Breast epithelium (tissue), 4 donors: ENCODE measurements around the gene PCDH15. TPM values are rescaled to one million over a fixed set of nuclear protein-coding genes. Genes with fewer than 3 reads are reported as not detected.

Experiments used
- DNase-seq, 2 donors: peaks; one replicate each; pipeline ENCODE4 v3.0.0-alpha.2; 2019; ENCODE audit warnings: low spot score in 2 of 2
- H3K27ac ChIP-seq, 2 donors: fragments of 200-600 bp; sonication (generic) in 1 of 2; one replicate each; pipeline ENCODE4 v1.5.1; 2016 to 2019; ENCODE audit warnings: mild to moderate bottlenecking in 1 of 2
- H3K27me3 ChIP-seq, 2 donors: fragments of 200-600 bp; sonication (generic) in 1 of 2; one replicate each; pipeline versions ENCODE4 v1.5.1 to v1.6.0; 2017 to 2019; ENCODE audit warnings: control low read depth in 1 of 2, mild to moderate bottlenecking in 1 of 2
- H3K36me3 ChIP-seq: fragments of 200-600 bp; one replicate; pipeline ENCODE4 v1.5.1; 2019
- H3K4me1 ChIP-seq, 2 donors: fragments of 200-600 bp; sonication (generic); one replicate each; pipeline ENCODE4 v1.5.1; 2016 to 2019; ENCODE audit warnings: control low read depth in 1 of 2
- H3K4me3 ChIP-seq, 3 donors: fragments of 200-600 bp; sonication (generic); 1 replicate in 2 of 3; 2 replicates in 1 of 3; pipeline ENCODE4 v1.5.1; 2016 to 2019; ENCODE audit warnings: mild to moderate bottlenecking in 3 of 3, moderate library complexity in 2 of 3
- H3K9me3 ChIP-seq, 2 donors: fragments of 200-600 bp; sonication (generic) in 1 of 2; one replicate each; pipeline ENCODE4 v1.5.1; 2016 to 2019; ENCODE audit warnings: control low read depth in 1 of 2
- POLR2A ChIP-seq: fragments of 450-650 bp; IDR thresholded peaks from one replicate; pipeline ENCODE4 v1.6.1; 2016; ENCODE audit warnings: antibody characterized with exemption, mild to moderate bottlenecking, moderate library complexity
- POLR2AphosphoS5 ChIP-seq, 3 donors: sonication (generic); formaldehyde crosslinking; IDR thresholded peaks; one replicate each; pipeline ENCODE4 v1.6.1; 2017; ENCODE audit warnings: antibody characterized with exemption in 3 of 3
- intact Hi-C: fragments of 100-400 bp; cut with DNase I; formaldehyde crosslinking; loops from one replicate; pipeline ENCODE4 v1.15.1; 2023; ENCODE audit warnings: low total_unique reads
- total RNA-seq, 3 donors: library from RNA; depleted of rRNA; stranded (reverse); fragments of >200 nt; gene quantifications; one replicate each; pipeline ENCODE4 v1.1.0, GENCODE V29; 2016
- TF ChIP-seq, protein P1 (sequence below), 3 donors: fragments of 450-650 bp; IDR thresholded peaks; one replicate each; pipeline ENCODE4 v1.5.1; 2016 to 2017; ENCODE audit warnings: antibody characterized with exemption in 3 of 3, mild to moderate bottlenecking in 3 of 3, moderate library complexity in 3 of 3

PCDH15 gene
- total RNA-seq: not detected

DNA sequence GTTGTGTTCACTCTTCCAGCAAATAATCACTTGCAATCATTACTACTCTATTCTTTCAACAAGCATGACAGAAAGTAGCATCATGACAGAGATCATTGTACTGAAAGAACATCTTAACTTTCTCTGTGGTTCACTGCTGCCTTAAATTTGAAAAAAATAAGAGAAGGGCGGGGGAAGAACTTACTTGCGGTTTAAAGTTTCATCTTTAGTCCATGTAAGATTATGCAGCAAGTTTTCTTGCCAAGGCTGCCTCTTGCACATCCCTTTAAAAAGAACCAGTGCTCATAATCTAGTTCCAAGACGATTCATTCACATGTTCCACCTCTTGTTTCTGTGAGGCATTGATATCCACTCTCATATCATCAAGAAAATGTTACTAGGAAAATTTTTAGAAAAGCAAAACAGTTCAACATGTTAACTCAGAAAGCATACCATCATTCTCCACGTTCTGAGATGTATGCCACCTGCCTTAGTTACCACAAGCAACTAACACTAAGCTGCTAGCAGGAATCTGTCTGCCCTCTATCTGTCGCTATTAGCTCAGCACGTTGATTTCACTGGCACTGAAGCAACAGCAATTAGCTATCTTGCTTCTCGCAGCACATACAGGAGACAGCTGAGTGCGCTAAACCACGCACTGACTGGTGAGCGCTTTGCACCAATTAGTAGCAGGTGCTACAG lies at the start of gene PCDH15:
Gene PCDH15 (minus strand): TSS at position 491 of the 681 bp plus-strand sequence. CDS start 136,969 bp downstream, outside the sequence.
- TF ChIP-seq POLR2A (no peak), POLR2AphosphoS5 (IDR thresholded peaks at IDR 0.05) (no peak)
- TF ChIP-seq, protein P1, sequence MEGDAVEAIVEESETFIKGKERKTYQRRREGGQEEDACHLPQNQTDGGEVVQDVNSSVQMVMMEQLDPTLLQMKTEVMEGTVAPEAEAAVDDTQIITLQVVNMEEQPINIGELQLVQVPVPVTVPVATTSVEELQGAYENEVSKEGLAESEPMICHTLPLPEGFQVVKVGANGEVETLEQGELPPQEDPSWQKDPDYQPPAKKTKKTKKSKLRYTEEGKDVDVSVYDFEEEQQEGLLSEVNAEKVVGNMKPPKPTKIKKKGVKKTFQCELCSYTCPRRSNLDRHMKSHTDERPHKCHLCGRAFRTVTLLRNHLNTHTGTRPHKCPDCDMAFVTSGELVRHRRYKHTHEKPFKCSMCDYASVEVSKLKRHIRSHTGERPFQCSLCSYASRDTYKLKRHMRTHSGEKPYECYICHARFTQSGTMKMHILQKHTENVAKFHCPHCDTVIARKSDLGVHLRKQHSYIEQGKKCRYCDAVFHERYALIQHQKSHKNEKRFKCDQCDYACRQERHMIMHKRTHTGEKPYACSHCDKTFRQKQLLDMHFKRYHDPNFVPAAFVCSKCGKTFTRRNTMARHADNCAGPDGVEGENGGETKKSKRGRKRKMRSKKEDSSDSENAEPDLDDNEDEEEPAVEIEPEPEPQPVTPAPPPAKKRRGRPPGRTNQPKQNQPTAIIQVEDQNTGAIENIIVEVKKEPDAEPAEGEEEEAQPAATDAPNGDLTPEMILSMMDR (IDR thresholded peaks at IDR 0.05): no peak
- H3K27me3 ChIP-seq: no peaks in the 10 kb centered on the region
- no peaks in the 10 kb centered on the region for H3K36me3 ChIP-seq
- H3K4me3 ChIP-seq: no peak within 1 kb of the TSS
- no peak for DNase-seq
- H3K9me3 ChIP-seq: no peaks in the 10 kb centered on the region
- no peaks in the 10 kb centered on the region for H3K4me1 ChIP-seq
- H3K27ac ChIP-seq: no peak within 1 kb of the TSS
- intact Hi-C loops: no loop called here

DNA sequence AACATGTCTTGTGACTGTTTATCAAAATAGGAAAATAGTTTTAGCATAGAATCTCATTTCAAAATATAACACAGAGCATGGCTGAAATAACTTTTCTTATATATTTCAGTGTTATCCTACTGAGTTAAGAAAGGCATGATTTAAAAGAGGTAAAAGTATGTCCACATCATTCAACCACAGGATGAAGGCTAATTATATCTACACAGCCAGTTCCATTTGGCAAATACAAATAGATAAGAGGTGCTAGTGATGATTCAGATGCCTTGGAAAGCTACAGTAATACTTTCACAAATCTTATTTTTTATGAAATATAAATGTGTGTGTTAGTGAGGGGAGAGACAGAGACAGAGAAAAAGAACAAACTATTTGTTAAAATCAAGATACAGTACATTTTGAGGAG lies 42.9 kb upstream of the PCDH15 start:
- no peak for DNase-seq
- Histone ChIP-seq H3K9me3 (no peaks in the 10 kb centered on the region), H3K4me1 (no peaks in the 10 kb centered on the region), H3K27ac (no peak overlapping the region), H3K27me3 (no peaks in the 10 kb centered on the region), H3K4me3 (no peak overlapping the region), H3K36me3 (no peaks in the 10 kb centered on the region)
- intact Hi-C loops: no loop called here
- TF ChIP-seq, protein P1 (IDR thresholded peaks at IDR 0.05): no peak
- TF ChIP-seq POLR2A: no peak
- TF ChIP-seq POLR2AphosphoS5 (IDR thresholded peaks at IDR 0.05): no peak

DNA sequence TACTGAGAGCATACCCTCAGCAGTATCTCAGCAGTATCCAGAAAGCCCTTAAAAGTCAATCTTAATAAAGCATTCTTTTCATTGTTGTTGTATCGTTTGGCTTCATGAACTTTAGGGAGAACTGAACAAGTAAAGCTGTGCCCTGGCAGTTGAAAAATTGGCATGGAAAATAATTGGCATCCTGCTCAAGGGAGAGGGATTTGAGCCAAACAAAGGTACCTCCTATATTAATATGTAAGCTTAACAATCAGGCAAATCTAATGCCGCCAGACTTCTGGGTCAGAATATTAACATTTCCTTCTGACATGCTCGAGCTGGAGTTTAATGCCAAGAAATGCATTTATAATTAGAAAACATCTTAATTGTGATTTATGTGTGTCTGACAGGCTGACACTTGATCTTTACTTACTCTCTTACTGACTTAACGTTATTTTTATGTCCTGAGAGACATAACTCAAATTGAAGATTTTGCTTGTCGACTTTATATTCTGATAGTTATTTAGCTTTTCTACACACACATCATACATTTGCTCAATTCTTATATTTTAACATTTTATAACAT lies 42.1 kb upstream of the PCDH15 start:
- TF ChIP-seq POLR2AphosphoS5 (IDR thresholded peaks at IDR 0.05) (no peak), POLR2A (no peak)
- TF ChIP-seq, protein P1 (IDR thresholded peaks at IDR 0.05): no peak
- DNase-seq: no peak

DNA sequence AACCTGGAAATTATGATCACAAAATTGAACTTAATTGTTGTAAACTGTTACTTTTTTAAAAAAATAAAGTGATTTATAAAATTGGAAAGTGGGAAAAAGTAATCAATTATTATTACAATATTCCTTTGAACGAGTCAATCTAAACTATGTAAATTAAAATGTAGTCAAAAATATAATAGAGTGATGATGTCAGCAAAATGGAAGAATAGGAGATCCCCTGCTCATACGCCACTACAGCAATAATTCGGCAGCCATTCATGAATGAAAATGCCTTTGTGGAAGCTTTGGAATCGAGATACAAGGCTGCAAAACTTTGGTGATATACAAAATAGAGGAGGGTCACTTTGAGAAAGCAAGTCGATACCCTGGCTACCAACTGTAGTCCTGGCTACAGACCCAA lies 36.4 kb upstream of the PCDH15 start:
- no peak for DNase-seq
- TF ChIP-seq POLR2A: no peak
- intact Hi-C loops: no loop called here

More for the DNA sequence above, 42.1 kb upstream of the PCDH15 start:
- H3K27me3 ChIP-seq: no peaks in the 10 kb centered on the region
- no peaks in the 10 kb centered on the region for H3K36me3 ChIP-seq
- H3K27ac ChIP-seq: no peak overlapping the region
- H3K4me3 ChIP-seq: no peak overlapping the region
- no peaks in the 10 kb centered on the region for H3K4me1 ChIP-seq
- H3K9me3 ChIP-seq: peaks cover 0 to 4% of the 10 kb centered on the region in 2 donors
- intact Hi-C loops: no loop called here

DNA sequence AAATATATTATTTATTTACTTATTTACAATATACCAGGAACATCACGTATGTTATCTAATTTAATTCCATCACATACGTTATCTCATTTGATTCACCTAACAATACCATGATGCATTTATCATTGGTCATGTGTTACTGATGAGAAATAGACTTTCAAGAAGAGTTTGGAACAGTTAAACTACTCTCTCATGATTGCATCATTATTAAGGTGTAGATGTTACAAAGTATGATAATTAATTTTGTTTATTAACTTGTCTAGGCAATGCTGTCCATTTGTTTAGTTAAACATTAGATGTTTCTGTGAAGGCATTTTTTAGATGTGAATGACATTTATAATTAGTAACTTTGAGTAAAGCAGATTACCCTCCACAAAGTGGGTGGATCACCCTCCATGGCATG lies 32.0 kb upstream of the PCDH15 start:
- Histone ChIP-seq H3K4me3 (no peak overlapping the region), H3K36me3 (no peaks in the 10 kb centered on the region), H3K27ac (no peak overlapping the region), H3K9me3 (no peaks in the 10 kb centered on the region), H3K4me1 (no peaks in the 10 kb centered on the region), H3K27me3 (no peaks in the 10 kb centered on the region)
- TF ChIP-seq POLR2A (no peak), POLR2AphosphoS5 (IDR thresholded peaks at IDR 0.05) (no peak)
- TF ChIP-seq, protein P1 (IDR thresholded peaks at IDR 0.05): no peak
- DNase-seq: no peak
- intact Hi-C loops: no loop called here

More for the DNA sequence above, 36.4 kb upstream of the PCDH15 start:
- Histone ChIP-seq H3K27ac (no peak overlapping the region), H3K4me1 (no peaks in the 10 kb centered on the region), H3K4me3 (no peak overlapping the region), H3K9me3 (peaks cover 0 to 4% of the 10 kb centered on the region in 2 donors), H3K36me3 (no peaks in the 10 kb centered on the region), H3K27me3 (no peaks in the 10 kb centered on the region)
